Activated effector memory CD4-positive, alpha-beta T cell treated with anti-CD3 and anti-CD28 coated beads, Interleukin-2, amount 50 U/mL, for 16 hours (primary cell): ENCODE data around the gene KCNMA1.

Experiments
- DNase-seq: peaks from one replicate; pipeline ENCODE4 v3.0.0-alpha.2; 2020

Gene KCNMA1

GRCh38 chr10:77052593-77052992, 585.0 kb downstream of the KCNMA1 start:
- no peak for DNase-seq

GRCh38 chr10:77051837-77052236, 585.8 kb downstream of the KCNMA1 start:
- no peak for DNase-seq

- DNase-seq: no peak
Observed at GRCh38 chr10:77049896-77050295, 587.7 kb downstream of the KCNMA1 start.

GRCh38 chr10:77049146-77049545, 588.5 kb downstream of the KCNMA1 start:
- DNase-seq: no peak

- DNase-seq: no peak
Observed at GRCh38 chr10:77045085-77045484, 592.5 kb downstream of the KCNMA1 start.

- no peak for DNase-seq
Observed at GRCh38 chr10:77043420-77043763, 594.2 kb downstream of the KCNMA1 start.

GRCh38 chr10:77042706-77043419, 594.7 kb downstream of the KCNMA1 start:
- no peak for DNase-seq

- DNase-seq: no peak
Observed at GRCh38 chr10:77041636-77042258, 595.9 kb downstream of the KCNMA1 start.

- DNase-seq: no peak
Observed at GRCh38 chr10:77038407-77038806, 599.2 kb downstream of the KCNMA1 start.

GRCh38 chr10:77037735-77038403, 599.7 kb downstream of the KCNMA1 start:
- DNase-seq: no peak

- DNase-seq: no peak
Observed at GRCh38 chr10:77036993-77037734, 600.4 kb downstream of the KCNMA1 start.

GRCh38 chr10:77036276-77036675, 601.3 kb downstream of the KCNMA1 start:
- no peak for DNase-seq

- DNase-seq: no peak
Observed at GRCh38 chr10:77034795-77035194, 602.8 kb downstream of the KCNMA1 start.

- DNase-seq: no peak
Observed at GRCh38 chr10:77034240-77034639, 603.4 kb downstream of the KCNMA1 start.

- no peak for DNase-seq
Observed at GRCh38 chr10:77032188-77032570, 605.4 kb downstream of the KCNMA1 start.

GRCh38 chr10:77031531-77032187, 605.9 kb downstream of the KCNMA1 start:
- DNase-seq: no peak

GRCh38 chr10:77030974-77031373, 606.6 kb downstream of the KCNMA1 start:
- DNase-seq: no peak

- no peak for DNase-seq
Observed at GRCh38 chr10:77029777-77030717, 607.6 kb downstream of the KCNMA1 start.

GRCh38 chr10:77028042-77028441, 609.6 kb downstream of the KCNMA1 start:
- no peak for DNase-seq

- no peak for DNase-seq
Observed at GRCh38 chr10:77027576-77027975, 610.0 kb downstream of the KCNMA1 start.

GRCh38 chr10:77027141-77027540, 610.5 kb downstream of the KCNMA1 start:
- DNase-seq: no peak

- DNase-seq: no peak
Observed at GRCh38 chr10:77026148-77026547, 611.5 kb downstream of the KCNMA1 start.
